Stimulated activated naive CD8-positive, alpha-beta T cell treated with anti-CD3 and anti-CD28 coated beads, Interleukin-15, Interleukin-2, amounts not matched to agents 100 U/mL and 50 U/mL, for 24 hours (primary cell): ENCODE measurements around the gene TMEM238L.

Source experiments
- ATAC-seq: fragments of 150-1000 bp; cut with Tn5 transposase; one replicate; pipeline ENCODE4 v1.10.0; 2021
- DNase-seq: peaks from one replicate; pipeline ENCODE4 v3.0.0; 2021

TMEM238L gene

DNA sequence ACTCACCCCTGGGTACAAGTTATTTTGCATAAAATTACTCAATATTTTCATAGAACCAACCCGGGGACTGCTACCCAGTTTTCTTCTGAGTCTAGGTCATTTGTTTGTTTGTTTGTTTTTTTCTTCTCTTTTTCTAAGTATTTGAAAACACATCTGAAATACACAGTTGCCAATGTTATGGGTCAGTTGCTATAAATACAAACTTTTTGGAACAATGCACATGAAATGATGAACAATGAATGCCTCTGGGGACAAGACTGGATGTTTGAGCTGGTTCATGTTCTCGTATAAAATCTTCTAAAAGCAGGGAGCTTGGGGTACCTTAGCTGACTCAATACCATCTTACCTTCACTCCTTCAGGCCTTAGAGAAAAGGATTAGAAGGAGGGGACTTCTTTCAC lies 30.5 kb downstream of the TMEM238L start:
- no peak for DNase-seq

DNA sequence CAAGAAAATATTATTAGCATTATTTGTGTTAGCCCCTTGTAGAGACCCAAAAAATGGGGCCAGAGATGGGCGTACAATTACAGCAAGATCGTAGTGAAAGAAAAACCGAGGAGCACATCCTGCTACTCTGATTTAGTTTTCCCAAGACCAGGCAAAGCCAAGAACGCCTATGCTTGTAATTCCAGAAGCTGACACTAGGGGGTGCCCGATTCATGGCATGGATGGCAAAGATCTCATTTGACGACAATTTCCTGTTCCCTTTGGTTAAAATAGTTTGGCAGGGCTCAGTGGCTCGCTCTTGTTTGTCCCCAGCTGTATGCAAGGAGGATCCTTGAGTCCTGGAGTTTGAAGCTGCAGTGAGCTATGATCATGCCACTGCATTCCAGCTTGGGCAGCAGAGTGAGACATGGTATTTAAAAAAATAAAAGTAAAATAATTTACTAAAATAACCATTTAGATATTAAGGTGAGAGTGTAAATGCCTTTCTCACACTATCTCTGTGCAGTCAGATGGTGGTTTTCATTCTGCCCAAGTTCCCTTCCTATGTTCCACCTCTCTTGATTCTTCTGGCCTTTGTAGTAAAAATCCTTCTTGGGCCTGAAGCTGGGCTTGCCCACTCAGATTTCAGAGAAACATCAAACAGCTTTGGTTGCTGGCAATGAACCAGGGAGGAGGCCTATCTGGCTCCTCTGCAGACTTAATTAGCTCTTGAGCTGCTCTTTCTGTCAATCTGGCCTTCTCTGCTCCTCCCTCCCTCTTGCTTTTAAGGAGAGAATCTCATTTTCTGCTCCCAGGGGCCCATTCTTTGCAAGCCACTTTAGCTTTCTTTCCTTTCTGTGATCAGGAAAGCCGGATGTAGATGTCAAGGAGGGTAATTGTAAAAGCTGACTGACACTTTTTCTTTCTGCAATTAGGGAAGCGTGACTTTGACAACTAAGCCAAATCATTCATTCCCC lies 31.2 kb downstream of the TMEM238L start:
- DNase-seq (peak; percentile 68), ATAC-seq (no peak)

More for the DNA sequence above, 30.5 kb downstream of the TMEM238L start:
- ATAC-seq = no peak

- no peak for ATAC-seq
Measured at GRCh38 chr17:10771148-10771547, 32.8 kb downstream of the TMEM238L start.

GRCh38 chr17:10769840-10770239 lies 34.1 kb downstream of the TMEM238L start:
- ATAC-seq (no peak), DNase-seq (no peak)

More at GRCh38 chr17:10771148-10771547, 32.8 kb downstream of the TMEM238L start:
- no peak for DNase-seq

GRCh38 chr17:10768750-10769251 lies 35.1 kb downstream of the TMEM238L start:
- no peak for ATAC-seq

GRCh38 chr17:10767232-10767631 lies 36.7 kb downstream of the TMEM238L start:
- ATAC-seq = no peak
- no peak for DNase-seq

More at GRCh38 chr17:10768750-10769251, 35.1 kb downstream of the TMEM238L start:
- no peak for DNase-seq

DNA sequence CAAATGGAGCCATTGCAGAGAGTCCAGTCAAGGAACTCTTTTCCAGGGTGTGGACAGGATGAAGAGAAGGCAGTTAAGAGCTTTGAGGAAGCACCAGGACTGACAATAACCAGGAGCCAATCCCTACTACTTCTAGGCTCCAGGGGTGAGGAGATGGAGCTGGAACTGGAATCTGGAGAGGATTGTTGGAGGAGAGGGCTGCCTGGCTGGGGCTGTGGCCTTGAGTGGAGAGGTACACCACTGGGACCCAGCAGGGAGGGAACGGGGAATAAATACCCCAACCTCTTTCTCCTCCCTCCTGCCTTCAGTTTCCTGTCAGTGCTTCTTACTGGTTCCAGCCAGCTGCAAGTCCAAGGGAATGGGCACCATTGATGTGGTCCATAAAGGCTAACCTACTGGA lies 41.9 kb downstream of the TMEM238L start:
- ATAC-seq = no peak

DNA sequence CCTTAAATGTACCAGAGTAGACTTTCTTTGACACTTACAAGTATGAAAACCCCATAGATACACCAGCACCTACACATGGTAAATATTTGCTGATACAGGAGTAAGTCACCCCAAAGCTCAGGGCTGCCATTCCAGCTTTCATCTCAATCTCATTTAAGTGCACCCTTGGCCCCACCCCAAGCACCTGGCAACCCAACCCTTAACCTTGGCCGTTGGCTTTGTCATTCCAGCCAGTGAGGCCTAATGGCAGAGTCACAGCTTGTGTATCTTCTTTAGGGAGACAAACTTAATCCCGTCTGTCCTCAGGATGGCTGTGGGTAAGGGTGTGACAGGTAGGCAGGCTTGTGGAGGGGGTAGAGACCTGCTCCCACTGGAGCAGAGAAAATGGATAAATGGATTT lies 42.6 kb downstream of the TMEM238L start:
- ATAC-seq (no peak), DNase-seq (no peak)

More for the DNA sequence above, 41.9 kb downstream of the TMEM238L start:
- DNase-seq = no peak

- ATAC-seq (no peak), DNase-seq (no peak)
Measured at GRCh38 chr17:10758062-10758461, 45.8 kb downstream of the TMEM238L start.

DNA sequence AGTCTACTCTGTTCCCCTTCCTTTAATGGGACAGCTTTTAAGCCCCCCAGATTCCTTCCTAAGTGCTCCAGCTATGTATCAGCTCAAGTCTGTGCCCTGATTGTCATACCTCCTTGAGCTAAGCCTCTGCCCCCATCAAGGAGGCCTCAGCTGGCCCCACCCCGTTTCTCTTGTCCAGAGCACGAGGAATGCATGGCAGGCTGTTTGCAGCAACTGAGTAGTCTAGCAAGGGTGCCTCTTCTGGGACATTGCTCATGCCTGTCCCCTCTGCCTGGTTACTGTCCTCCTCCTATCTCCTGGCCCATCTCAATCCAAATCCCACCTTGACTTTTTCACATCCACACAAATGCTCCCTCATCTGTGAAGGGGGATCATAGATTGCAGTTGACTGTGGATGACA lies 46.3 kb downstream of the TMEM238L start:
- ATAC-seq = no peak
- no peak for DNase-seq

DNA sequence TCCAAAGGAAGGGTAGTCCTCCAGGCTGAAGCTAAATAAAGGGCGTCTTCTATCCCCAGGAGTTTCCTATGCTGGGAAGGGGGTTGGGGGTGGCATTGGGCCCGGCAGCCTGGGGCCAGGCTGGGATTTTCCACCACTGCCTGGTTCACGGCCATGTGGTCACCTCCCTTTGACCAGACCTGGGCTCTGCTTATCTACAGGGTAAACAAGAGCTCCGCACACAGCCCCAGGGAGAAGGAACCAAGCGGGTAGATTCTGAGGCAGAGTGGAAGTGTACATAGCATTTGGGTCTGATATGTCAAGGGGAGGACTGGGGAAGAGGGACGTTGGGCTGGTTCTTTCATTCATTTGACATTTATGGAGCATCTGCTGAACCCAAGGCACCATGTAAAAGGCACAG lies 46.8 kb downstream of the TMEM238L start:
- peak; percentile 6 for ATAC-seq

GRCh38 chr17:10756619-10757018 lies 47.3 kb downstream of the TMEM238L start:
- DNase-seq = no peak
- ATAC-seq = no peak

More for the DNA sequence above, 46.8 kb downstream of the TMEM238L start:
- DNase-seq = no peak

GRCh38 chr17:10756185-10756584 lies 47.7 kb downstream of the TMEM238L start:
- DNase-seq = no peak
- no peak for ATAC-seq

DNA sequence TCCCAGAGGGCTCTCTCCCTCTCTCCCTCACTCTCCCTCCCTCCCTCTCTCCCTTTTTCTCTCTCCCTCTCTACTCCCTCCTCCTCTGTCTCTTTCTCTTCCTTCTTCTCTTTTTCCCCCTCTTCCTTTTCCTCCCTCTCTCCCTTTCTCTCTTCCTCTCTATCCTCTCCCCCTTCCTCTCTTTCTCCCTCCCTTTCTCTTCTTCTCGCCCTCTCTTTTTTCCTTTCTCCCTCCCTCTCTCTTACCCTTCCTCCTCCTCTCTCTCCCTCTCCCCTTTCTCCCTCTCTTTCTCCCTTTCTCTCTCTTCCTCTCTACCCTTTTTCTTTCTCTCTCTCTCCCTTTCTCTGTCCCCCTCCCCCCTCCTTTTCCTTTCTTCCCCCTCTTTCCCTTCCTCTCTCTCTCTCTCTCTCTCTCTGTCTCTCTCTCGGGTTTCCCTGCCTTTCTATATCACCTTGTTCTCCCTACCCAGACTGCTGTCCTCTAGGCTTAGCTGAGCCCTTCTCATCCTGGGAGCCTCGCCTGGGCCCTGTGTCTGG lies 48.2 kb downstream of the TMEM238L start:
- no peak for DNase-seq
- ATAC-seq = no peak

DNA sequence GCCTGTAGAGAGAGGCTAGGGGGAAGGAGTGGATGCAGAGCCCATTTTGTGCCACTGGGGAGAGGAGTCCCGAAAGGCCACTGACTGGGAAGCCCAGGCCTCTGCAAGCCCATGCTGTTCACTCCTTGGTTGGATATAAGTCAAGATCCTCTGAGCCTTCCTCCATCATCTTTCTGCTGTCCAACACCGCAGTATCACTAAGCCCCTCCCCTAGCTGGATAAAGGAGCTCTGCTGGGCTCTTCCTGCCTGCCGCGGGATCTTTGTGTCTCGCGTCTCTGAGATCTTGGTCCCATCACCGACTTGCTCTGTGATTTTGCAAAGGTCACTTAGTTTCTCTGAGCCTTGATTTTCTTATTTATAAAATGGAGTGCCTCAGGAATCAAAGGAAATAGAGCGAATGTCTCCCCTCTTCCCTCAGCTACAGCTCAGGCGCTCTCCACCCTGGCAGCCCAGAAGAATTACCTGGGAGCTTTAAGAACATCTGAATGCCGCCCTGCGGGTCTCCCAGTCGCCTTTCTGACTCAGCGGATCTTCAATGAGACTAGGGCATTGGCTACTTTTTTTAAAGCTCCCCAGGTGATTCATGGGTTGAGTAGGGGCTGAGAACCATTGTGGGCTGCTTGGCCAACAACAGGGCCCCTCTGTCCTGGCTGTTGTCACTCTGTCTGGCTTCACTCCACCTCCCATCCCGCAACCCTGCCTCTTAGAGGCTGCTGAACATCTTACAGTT lies 48.9 kb downstream of the TMEM238L start:
- DNase-seq (no peak), ATAC-seq (no peak)

- ATAC-seq (no peak), DNase-seq (peak; percentile 41)
Measured at GRCh38 chr17:10754109-10754508, 49.8 kb downstream of the TMEM238L start.

DNA sequence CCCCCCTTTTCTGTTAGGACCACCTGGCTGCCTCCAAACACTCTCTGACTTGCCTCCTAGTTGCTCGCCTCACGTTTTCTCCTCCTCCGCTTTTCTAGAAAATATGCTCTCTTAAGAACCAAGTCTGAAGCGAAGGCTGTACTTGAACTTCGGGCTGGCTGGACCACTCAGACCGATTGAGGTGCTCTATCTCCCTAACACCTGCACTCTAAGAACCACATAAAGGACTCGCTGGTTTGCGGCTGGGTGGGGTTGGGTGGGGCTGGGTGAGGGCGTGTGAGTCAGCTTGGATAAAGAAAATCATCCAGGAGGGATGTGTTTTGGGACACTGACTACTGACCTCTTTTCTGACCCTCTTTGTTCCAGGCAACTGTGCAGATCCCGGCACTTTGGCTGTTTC lies 51.2 kb downstream of the TMEM238L start:
- DNase-seq (no peak), ATAC-seq (no peak)

DNA sequence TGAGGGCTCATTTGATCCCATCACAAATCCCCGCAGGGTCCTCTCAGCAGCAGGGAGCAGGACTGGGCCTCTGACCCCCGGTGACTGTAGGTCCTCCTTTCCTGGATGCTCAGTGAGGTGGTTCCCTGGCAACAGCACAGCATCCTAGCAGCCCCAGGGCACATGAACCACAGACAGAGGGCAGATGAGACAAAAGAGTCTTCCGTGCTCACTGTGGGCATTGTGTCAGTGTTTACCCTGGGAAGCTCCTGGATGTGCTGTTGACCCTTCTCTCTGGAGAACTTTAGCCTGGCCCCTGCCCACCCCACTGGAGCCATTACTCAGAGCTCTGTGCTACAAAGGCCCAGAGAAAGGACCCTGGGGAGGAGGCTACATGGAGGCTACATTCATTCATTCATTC lies 52.3 kb downstream of the TMEM238L start:
- ATAC-seq (no peak), DNase-seq (no peak)

- DNase-seq (no peak), ATAC-seq (no peak)
Measured at GRCh38 chr17:10750210-10750609, 53.7 kb downstream of the TMEM238L start.

- DNase-seq (no peak), ATAC-seq (no peak)
Measured at GRCh38 chr17:10748531-10749181, 55.2 kb downstream of the TMEM238L start.

- ATAC-seq (no peak), DNase-seq (no peak)
Measured at GRCh38 chr17:10745231-10745630, 58.7 kb downstream of the TMEM238L start.
